ENCODE measurements around the gene ADTRP.

GRCh38 chr6:11722805-11723631, 55.6 kb downstream of the ADTRP start:
- TF ChIP-seq CTCF (IDR thresholded peaks at IDR 0.05): no peak
- TF ChIP-seq POLR2A (IDR thresholded peaks at IDR 0.05): no peak

Measured in lower leg skin (tissue), 3 donors.